Measurements from ENCODE around the gene LIG3. TPM values are rescaled to one million over a fixed set of nuclear protein-coding genes. Genes with fewer than 3 reads are reported as not detected.

Gene LIG3
- total RNA-seq, 1 donor from 2014 or later = 16.5 TPM

DNA sequence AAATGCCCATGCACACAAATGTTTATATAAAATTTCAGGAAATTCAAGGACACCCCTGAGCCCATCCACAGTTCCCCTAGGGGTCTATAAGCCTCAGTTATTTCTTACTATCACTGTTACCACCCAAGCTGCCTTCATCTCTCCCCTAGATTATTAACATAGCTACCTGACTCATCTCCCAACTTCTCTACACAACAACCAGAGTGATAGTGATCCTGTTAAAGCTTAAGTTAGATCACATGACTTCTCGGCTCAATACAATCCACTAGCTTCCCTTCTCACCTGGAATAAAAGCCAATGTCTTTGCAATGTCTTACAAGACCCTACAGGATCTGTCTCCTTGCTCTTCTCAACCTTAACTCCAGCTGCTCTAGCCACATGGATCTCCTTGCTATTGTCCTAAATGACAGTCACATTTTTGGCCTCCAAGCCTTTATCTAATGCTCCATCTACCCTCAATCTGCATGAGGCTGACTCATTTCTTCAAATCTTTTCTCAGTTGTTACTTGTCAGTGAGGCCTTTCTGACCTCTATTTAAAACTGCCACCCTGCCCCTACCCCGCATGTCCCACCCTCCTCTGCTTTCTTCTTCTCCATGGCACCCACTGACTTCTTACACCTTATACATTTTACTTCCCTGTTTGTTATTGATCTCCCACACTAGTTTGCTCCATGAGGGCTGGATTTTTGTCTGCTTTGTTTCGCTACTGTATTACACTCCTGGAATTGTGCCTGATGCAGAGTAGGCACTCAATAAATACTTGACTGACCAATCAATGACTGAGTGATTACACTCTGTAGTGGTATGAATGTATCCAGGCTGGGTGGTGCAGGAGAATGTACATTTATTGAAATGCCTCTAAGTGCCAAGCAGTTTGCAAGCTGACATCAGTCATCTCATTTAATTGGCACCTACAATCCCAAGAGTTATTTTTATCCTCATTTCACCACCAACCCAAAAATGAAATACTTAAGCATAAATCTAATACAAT is 5.2 kb upstream of the LIG3 start:
- Histone ChIP-seq H3K9me3 (replicated peaks) (no peaks in the 10 kb centered on the region), H3K27ac (replicated peaks) (no peak overlapping the region), H3K4me3 (no peak overlapping the region), H3K27me3 (ENCODE audit: low read depth) (no peaks in the 10 kb centered on the region), H3K4me1 (peaks cover 10% of the 10 kb centered on the region), H3K36me3 (no peaks in the 10 kb centered on the region)
- intact Hi-C loops (cut with micrococcal nuclease) = no loop called here
- TF ChIP-seq, protein P1, sequence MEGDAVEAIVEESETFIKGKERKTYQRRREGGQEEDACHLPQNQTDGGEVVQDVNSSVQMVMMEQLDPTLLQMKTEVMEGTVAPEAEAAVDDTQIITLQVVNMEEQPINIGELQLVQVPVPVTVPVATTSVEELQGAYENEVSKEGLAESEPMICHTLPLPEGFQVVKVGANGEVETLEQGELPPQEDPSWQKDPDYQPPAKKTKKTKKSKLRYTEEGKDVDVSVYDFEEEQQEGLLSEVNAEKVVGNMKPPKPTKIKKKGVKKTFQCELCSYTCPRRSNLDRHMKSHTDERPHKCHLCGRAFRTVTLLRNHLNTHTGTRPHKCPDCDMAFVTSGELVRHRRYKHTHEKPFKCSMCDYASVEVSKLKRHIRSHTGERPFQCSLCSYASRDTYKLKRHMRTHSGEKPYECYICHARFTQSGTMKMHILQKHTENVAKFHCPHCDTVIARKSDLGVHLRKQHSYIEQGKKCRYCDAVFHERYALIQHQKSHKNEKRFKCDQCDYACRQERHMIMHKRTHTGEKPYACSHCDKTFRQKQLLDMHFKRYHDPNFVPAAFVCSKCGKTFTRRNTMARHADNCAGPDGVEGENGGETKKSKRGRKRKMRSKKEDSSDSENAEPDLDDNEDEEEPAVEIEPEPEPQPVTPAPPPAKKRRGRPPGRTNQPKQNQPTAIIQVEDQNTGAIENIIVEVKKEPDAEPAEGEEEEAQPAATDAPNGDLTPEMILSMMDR (IDR thresholded peaks at IDR 0.05; ENCODE audit: borderline replicate concordance) = no peak
- DNase-seq = no peak

DNA sequence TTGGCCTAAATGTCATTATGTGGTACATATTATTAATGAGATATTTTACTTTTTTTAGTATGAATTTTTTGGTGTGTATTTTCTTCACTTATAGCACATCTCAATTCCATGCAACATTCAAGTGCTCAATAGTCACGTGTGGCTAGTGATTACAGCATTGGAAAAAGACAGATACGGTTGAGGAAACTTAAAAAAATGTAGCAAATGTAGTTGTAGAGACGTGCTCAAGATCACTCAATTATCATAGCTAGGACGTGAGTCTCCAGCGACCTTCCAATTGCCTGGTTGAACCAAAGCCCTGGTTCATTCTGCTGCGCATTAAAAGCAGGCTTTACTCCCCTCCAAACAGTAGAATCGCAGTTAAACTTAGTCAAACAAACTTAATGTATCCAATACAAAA is 1.2 kb upstream of the LIG3 start:
- intact Hi-C loops (cut with micrococcal nuclease) = no loop called here
- H3K4me3 ChIP-seq = no peak overlapping the region
- TF ChIP-seq, protein P1 (IDR thresholded peaks at IDR 0.05; ENCODE audit: borderline replicate concordance) = no peak

DNA sequence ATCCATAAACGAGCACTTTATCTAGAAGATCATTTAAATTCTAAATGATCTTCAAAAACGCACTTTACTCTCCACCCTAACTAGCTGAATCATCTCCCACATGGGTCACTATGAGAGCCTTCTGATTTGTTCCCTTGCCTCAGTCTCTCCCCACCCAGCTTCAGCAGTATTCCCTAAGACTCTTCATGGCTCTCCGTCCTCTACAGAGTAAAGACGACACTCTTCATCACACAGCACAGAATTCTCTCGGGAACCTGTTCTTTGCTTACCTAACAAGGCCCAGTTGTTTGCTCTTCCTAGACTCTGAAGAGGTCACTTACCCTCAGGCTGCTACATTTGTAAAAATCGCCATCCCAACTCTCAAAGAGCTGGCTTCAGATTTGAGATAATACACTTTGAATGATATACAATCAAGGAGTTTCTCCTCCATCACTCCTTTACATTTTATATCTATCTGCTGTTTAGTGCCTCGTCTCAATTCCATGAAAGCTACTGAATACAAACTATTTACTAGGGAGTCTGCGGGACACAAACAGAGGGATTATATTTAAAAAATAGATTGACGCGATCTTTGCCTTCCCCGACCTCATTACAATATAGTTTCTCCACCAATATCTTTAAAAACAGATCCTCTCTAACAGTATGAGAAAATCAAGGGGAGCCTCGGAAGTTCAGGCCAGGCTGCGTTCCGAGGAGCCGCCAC is 511 bp upstream of the LIG3 start:
- intact Hi-C loops (cut with micrococcal nuclease) = no loop called here
- TF ChIP-seq, protein P1 (IDR thresholded peaks at IDR 0.05; ENCODE audit: borderline replicate concordance) = no peak
- peaks cover 5% of the 10 kb centered on the region for H3K36me3 ChIP-seq

More for the DNA sequence above, 1.2 kb upstream of the LIG3 start:
- Histone ChIP-seq H3K4me1 (peaks cover 41% of the 10 kb centered on the region), H3K27ac (replicated peaks) (peak overlapping the region; percentile 99), H3K36me3 (no peaks in the 10 kb centered on the region), H3K27me3 (ENCODE audit: low read depth) (no peaks in the 10 kb centered on the region), H3K9me3 (replicated peaks) (no peaks in the 10 kb centered on the region)
- DNase-seq = no peak

DNA sequence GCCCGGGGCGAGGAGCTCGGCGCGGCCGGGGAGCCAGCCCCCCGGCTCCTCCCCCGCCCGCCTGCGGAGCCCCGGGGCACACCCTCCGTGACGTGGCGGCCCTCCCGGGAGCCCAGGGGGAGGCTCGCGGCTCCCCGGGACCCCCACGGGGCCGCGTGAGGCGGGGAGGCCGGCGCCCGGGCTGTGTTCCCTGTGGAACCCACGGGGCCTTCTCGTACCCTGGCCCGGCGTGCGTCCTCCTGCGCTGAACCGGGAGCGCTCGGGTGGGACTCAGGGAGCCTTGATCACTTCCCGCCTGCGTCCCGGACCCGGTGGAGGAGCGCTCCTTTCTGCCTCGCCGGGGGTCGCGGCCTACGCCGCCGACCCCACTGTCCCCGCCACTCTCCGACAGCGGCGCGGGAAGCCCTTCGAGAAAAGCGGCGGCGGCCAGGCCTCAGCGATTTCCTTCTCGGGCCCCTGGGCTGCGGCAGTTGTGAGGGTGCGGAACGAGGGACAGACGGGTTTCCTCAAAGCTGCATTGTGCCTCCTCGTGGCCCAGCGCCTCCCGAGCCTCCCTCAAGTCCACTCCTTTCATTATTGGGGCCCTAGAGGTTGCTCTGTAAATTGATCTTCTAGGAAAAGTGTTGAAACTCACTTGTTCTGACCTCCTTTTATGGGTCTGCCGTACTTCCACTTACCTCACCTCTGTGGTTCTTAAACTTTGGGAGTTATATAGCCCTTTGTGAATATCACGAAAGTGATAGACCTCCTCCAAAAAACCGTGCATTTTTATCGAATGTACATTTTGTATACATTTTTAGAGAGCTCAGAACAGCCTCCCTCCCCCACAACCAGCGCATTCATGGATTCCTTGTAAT is 597 bp downstream of the LIG3 start:
- Histone ChIP-seq H3K9me3 (replicated peaks) (no peaks in the 10 kb centered on the region), H3K27me3 (ENCODE audit: low read depth) (no peaks in the 10 kb centered on the region), H3K4me1 (peaks cover 45% of the 10 kb centered on the region), H3K36me3 (peaks cover 6% of the 10 kb centered on the region), H3K27ac (replicated peaks) (peak overlapping the region; percentile 99), H3K4me3 (peak overlapping the region; percentile 99)
- TF ChIP-seq, protein P1 (IDR thresholded peaks at IDR 0.05; ENCODE audit: borderline replicate concordance) = peak; percentile 55
- DNase-seq = peak; percentile 76
- intact Hi-C loops (cut with micrococcal nuclease) = no loop called here

More for the DNA sequence above, 511 bp upstream of the LIG3 start:
- peak overlapping the region; percentile 99 for H3K4me3 ChIP-seq
- H3K9me3 ChIP-seq (replicated peaks) = no peaks in the 10 kb centered on the region
- DNase-seq = no peak
- peak overlapping the region; percentile 99 for H3K27ac ChIP-seq (replicated peaks)
- H3K4me1 ChIP-seq = peaks cover 41% of the 10 kb centered on the region
- no peaks in the 10 kb centered on the region for H3K27me3 ChIP-seq (ENCODE audit: low read depth)

All from left ventricle myocardium inferior (tissue), 1 donor.